Myometrial cell (primary cell): ENCODE measurements around the gene KRTAP9-8. TPM values are rescaled to one million over a fixed set of nuclear protein-coding genes. Genes with fewer than 3 reads are reported as not detected.

ENCODE experiments used
- total RNA-seq: library from RNA; depleted of rRNA; stranded (reverse); fragments of >200 nt; gene quantifications from 2 replicates; pipeline ENCODE4 v1.2.3, GENCODE V29; 2015

Gene KRTAP9-8, protein sequence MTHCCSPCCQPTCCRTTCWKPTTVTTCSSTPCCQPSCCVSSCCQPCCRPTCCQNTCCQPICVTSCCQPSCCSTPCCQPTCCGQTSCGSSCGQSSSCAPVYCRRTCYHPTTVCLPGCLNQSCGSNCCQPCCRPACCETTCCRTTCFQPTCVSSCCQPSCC
- not detected in 2 replicates for total RNA-seq

DNA sequence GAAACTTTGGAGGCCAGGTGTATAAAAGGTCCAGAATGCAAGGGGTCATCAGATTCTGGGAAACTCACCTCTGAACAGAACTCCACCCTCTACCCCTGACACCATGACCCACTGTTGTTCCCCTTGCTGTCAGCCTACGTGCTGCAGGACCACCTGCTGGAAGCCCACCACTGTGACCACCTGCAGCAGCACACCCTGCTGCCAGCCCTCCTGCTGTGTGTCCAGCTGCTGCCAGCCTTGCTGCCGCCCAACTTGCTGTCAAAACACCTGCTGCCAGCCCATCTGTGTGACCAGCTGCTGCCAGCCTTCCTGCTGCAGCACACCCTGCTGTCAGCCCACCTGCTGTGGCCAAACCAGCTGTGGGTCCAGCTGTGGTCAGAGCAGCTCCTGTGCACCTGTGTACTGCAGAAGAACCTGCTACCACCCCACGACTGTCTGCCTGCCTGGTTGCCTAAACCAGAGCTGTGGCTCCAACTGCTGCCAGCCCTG is at the start of gene KRTAP9-8:
TSS of gene KRTAP9-8 (plus strand) at position 51 of the 489 bp plus-strand sequence. CDS start at position 104, 53 bp downstream.

DNA sequence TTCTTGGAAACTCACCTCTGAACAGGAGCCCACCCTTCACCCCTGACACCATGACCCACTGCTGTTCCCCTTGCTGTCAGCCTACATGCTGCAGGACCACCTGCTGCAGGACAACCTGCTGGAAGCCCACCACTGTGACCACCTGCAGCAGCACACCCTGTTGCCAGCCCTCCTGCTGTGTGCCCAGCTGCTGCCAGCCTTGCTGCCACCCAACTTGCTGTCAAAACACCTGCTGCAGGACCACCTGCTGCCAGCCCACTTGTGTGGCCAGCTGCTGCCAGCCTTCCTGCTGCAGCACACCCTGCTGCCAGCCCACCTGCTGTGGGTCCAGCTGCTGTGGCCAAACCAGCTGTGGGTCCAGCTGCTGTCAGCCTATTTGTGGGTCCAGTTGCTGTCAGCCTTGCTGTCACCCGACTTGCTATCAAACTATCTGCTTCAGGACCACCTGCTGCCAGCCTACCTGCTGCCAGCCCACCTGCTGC is 47.9 kb upstream of the KRTAP9-8 start, which contains the start of gene KRTAP9-1:
TSS of gene KRTAP9-1 (plus strand) at position 51 of the 482 bp plus-strand sequence. CDS start at position 51, 0 bp downstream.

DNA sequence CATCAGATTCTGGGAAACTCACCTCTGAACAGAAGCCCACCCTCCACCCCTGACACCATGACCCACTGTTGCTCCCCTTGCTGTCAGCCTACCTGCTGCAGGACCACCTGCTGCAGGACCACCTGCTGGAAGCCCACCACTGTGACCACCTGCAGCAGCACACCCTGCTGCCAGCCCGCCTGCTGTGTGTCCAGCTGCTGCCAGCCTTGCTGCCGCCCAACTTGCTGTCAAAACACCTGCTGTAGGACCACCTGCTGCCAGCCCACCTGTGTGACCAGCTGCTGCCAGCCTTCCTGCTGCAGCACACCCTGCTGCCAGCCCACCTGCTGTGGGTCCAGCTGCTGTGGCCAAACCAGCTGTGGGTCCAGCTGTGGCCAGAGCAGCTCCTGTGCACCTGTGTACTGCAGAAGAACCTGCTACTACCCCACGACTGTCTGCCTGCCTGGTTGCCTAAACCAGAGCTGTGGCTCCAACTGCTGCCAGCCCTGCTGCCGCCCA is 11.2 kb upstream of the KRTAP9-8 start, which contains the start of gene KRTAP9-2:
TSS of gene KRTAP9-2 (plus strand) at position 51 of the 498 bp plus-strand sequence. CDS start at position 58, 7 bp downstream.

DNA sequence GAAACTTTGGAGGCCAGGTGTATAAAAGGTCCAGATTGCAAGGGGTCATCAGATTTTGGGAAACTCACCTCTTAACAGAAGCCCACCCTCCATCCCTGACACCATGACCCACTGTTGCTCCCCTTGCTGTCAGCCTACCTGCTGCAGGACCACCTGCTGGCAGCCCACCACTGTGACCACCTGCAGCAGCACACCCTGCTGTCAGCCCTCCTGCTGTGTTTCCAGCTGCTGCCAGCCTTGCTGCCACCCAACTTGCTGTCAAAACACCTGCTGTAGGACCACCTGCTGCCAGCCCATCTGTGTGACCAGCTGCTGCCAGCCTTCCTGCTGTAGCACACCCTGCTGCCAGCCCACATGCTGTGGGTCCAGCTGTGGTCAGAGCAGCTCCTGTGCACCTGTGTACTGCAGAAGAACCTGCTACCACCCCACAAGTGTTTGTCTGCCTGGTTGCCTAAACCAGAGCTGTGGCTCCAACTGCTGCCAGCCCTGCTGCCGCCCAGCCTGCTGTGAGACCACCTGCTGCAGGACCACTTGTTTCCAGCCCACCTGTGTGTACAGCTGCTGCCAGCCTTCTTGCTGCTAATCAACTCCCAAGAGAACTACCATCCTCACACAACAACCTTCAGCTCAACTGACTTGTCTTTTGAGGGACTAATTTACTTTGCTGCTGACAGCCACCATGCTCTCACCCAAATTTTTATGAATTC is 5.2 kb upstream of the KRTAP9-8 start, which contains the start of gene KRTAP9-3:
TSS of gene KRTAP9-3 (plus strand) at position 51 of the 707 bp plus-strand sequence. CDS start at position 104, 53 bp downstream.

DNA sequence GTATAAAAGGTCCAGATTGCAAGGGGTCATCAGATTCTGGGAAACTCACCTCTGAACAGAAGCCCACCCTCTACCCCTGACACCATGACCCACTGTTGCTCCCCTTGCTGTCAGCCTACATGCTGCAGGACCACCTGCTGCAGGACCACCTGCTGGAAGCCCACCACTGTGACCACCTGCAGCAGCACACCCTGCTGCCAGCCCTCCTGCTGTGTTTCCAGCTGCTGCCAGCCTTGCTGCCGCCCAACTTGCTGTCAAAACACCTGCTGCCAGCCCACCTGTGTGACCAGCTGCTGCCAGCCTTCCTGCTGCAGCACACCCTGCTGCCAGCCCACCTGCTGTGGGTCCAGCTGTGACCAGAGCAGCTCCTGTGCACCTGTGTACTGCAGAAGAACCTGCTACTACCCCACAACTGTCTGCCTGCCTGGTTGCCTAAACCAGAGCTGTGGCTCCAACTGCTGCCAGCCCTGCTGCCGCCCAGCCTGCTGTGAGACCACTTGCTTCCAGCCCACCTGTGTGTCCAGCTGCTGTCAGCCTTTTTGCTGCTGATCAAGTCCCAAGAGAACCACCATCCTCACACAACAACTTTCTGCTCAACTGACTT is 11.9 kb downstream of the KRTAP9-8 start, which contains the start of gene KRTAP9-4:
TSS of gene KRTAP9-4 (plus strand) at position 51 of the 604 bp plus-strand sequence. CDS start at position 85, 34 bp downstream.

DNA sequence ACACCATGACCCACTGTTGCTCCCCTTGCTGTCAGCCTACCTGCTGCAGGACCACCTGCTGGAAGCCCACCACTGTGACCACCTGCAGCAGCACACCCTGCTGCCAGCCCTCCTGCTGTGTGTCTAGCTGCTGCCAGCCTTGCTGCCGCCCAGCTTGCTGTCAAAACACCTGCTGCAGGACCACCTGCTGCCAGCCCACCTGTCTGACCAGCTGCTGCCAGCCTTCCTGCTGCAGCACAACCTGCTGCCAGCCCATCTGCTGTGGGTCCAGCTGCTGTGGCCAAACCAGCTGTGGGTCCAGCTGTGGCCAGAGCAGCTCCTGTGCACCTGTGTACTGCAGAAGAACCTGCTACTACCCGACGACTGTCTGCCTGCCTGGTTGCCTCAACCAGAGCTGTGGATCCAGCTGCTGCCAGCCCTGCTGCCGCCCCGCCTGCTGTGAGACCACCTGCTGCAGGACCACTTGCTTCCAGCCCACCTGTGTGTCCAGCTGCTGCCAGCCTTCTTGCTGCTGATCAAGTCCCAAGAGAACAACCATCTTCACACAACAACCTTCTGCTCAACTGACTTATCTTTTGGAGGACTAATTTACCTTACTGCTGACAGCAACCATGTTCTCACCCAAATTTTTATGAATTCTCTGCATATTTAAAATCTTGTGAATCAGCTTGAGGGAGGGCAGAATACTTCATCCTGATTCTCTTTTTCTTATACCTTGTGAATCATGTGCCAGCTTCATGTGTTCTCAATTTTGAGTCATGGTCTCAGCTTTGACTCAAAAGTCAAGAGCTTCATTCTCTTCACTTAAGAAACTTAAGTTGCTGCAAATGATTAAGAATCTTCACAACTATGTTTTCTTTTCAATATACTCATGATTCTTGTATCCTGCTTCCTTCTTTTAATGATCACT is 17.8 kb downstream of the KRTAP9-8 start, which contains the start of gene KRTAP9-9:
TSS of gene KRTAP9-9 (plus strand) at position 4 of the 910 bp plus-strand sequence.

DNA sequence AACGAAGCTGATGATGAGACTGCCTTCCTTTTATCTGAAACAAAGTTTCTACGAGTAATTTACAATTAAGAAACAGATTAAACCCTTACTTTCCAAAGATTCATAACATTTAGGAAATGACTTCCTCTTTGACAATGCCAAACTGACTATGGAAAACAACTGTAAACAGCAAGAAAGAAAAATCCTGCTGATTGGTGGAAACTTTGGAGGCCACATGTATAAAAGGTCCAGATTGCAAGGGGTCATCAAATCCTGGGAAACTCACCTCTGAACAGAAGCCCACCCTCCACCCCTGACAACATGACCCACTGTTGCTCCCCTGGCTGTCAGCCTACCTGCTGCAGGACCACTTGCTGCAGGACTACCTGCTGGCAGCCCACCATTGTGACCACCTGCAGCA is 27.3 kb downstream of the KRTAP9-8 start, which contains the start of gene KRTAP9-6:
TSS of gene KRTAP9-6 (plus strand) at position 301 of the 400 bp plus-strand sequence. CDS start at position 301, 0 bp downstream.

DNA sequence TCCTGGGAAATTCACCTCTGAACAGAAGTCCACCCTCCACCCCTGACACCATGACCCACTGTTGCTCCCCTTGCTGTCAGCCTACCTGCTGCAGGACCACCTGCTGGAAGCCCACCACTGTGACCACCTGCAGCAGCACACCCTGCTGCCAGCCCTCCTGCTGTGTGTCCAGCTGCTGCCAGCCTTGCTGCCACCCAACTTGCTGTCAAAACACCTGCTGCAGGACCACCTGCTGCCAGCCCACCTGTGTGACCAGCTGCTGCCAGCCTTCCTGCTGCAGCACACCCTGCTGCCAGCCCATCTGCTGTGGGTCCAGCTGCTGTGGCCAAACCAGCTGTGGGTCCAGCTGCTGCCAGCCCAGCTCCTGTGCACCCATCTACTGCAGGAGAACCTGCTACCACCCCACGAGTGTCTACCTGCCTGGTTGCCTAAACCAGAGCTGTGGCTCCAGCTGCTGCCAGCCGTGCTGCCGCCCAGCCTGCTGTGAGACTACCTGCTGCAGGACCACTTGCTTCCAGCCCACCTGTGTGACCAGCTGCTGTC is 37.9 kb downstream of the KRTAP9-8 start, which contains the start of gene KRTAP9-7:
TSS of gene KRTAP9-7 (plus strand) at position 51 of the 543 bp plus-strand sequence. CDS start at position 51, 0 bp downstream.

Other genes with a start within 250 kb of the KRTAP9-8 start
- not detected in 2 replicates for gene KRTAP3-3, start 243.8 kb upstream of the KRTAP9-8 start, total RNA-seq
- not detected in 2 replicates for gene KRTAP3-2, start 238.1 kb upstream of the KRTAP9-8 start, total RNA-seq
- not detected in 2 replicates for gene KRTAP3-1, start 228.9 kb upstream of the KRTAP9-8 start, total RNA-seq
- gene KRTAP1-5, start 210.8 kb upstream of the KRTAP9-8 start, total RNA-seq = 15.4 and 18.2 TPM in 2 replicates
- gene KRTAP1-4, start 207.8 kb upstream of the KRTAP9-8 start, total RNA-seq = not detected in 2 replicates
- not detected in 2 replicates for gene KRTAP1-3, start 203.1 kb upstream of the KRTAP9-8 start, total RNA-seq
- gene KRTAP1-1, start 196.5 kb upstream of the KRTAP9-8 start, total RNA-seq = 0.35 TPM in 1 of 2 replicates, not detected in the other
- gene KRTAP2-1, start 190.7 kb upstream of the KRTAP9-8 start, total RNA-seq = not detected in 2 replicates
- gene KRTAP2-2, start 182.8 kb upstream of the KRTAP9-8 start, total RNA-seq = not detected in 2 replicates
- gene KRTAP2-3, start 177.9 kb upstream of the KRTAP9-8 start, total RNA-seq = 0.89 TPM in 1 of 2 replicates, not detected in the other
- not detected in 2 replicates for gene KRTAP2-4, start 172.1 kb upstream of the KRTAP9-8 start, total RNA-seq
- gene KRTAP4-7, start 153.8 kb upstream of the KRTAP9-8 start, total RNA-seq = not detected in 2 replicates
- not detected in 2 replicates for gene KRTAP4-8, start 139.9 kb upstream of the KRTAP9-8 start, total RNA-seq
- not detected in 2 replicates for gene KRTAP4-16, start 135.8 kb upstream of the KRTAP9-8 start, total RNA-seq
- gene KRTAP4-9, start 132.6 kb upstream of the KRTAP9-8 start, total RNA-seq = not detected in 2 replicates
- gene KRTAP4-11, start 119.6 kb upstream of the KRTAP9-8 start, total RNA-seq = not detected in 2 replicates
- gene KRTAP4-12, start 113.8 kb upstream of the KRTAP9-8 start, total RNA-seq = not detected in 2 replicates
- not detected in 2 replicates for gene KRTAP4-6, start 97.5 kb upstream of the KRTAP9-8 start, total RNA-seq
- gene KRTAP4-5, start 88.2 kb upstream of the KRTAP9-8 start, total RNA-seq = not detected in 2 replicates
- gene KRTAP4-4, start 77.3 kb upstream of the KRTAP9-8 start, total RNA-seq = not detected in 2 replicates
- gene KRTAP4-3, start 69.8 kb upstream of the KRTAP9-8 start, total RNA-seq = not detected in 2 replicates
- not detected in 2 replicates for gene KRTAP4-2, start 59.8 kb upstream of the KRTAP9-8 start, total RNA-seq
- not detected in 2 replicates for gene KRTAP4-1, start 53.1 kb upstream of the KRTAP9-8 start, total RNA-seq
- not detected in 2 replicates for gene KRTAP9-1, start 48.1 kb upstream of the KRTAP9-8 start, total RNA-seq
- not detected in 2 replicates for gene KRTAP9-2, start 11.4 kb upstream of the KRTAP9-8 start, total RNA-seq
- gene KRTAP9-3, start 5.5 kb upstream of the KRTAP9-8 start, total RNA-seq = not detected in 2 replicates
- not detected in 2 replicates for gene KRTAP9-4, start 11.7 kb downstream of the KRTAP9-8 start, total RNA-seq
- gene KRTAP9-9, start 17.4 kb downstream of the KRTAP9-8 start, total RNA-seq = not detected in 2 replicates
- gene KRTAP9-6, start 27.4 kb downstream of the KRTAP9-8 start, total RNA-seq = not detected in 2 replicates
- gene KRTAP9-7, start 37.7 kb downstream of the KRTAP9-8 start, total RNA-seq = not detected in 2 replicates
- not detected in 2 replicates for gene KRTAP29-1, start 64.9 kb downstream of the KRTAP9-8 start, total RNA-seq
- gene KRTAP16-1, start 71.3 kb downstream of the KRTAP9-8 start, total RNA-seq = not detected in 2 replicates
- not detected in 2 replicates for gene KRTAP17-1, start 77.7 kb downstream of the KRTAP9-8 start, total RNA-seq
- not detected in 2 replicates for gene KRT33A, start 112.8 kb downstream of the KRTAP9-8 start, total RNA-seq
- gene KRT33B, start 131.8 kb downstream of the KRTAP9-8 start, total RNA-seq = under 0.01 TPM in 1 of 2 replicates, not detected in the other
- gene KRT34, start 144.3 kb downstream of the KRTAP9-8 start, total RNA-seq = 115 and 121 TPM in 2 replicates
- not detected in 2 replicates for gene KRT31, start 159.6 kb downstream of the KRTAP9-8 start, total RNA-seq
- gene KRT37, start 186.6 kb downstream of the KRTAP9-8 start, total RNA-seq = 0.71 TPM in 1 of 2 replicates, not detected in the other
- gene KRT38, start 203.0 kb downstream of the KRTAP9-8 start, total RNA-seq = 0.18 TPM in 1 of 2 replicates, not detected in the other
- gene KRT32, start 229.4 kb downstream of the KRTAP9-8 start, total RNA-seq = 0.18 TPM in 1 of 2 replicates, not detected in the other
- gene KRT35, start 243.2 kb downstream of the KRTAP9-8 start, total RNA-seq = not detected in 2 replicates